HepG2 (cell line): ENCODE measurements around the gene PPM1G. TPM values are rescaled to one million over a fixed set of nuclear protein-coding genes. Genes with fewer than 3 reads are reported as not detected.

Experiments used
- BHLHE40 ChIP-seq: IDR thresholded peaks from 2 replicates; pipeline ENCODE4 v1.6.1; 2011; ENCODE audit warnings: low read length, improper control_type of control experiment
- HOXA3 ChIP-seq: sonication (generic); formaldehyde crosslinking; IDR thresholded peaks from 2 replicates; pipeline ENCODE4 v1.5.0; 2020; ENCODE audit warnings: missing genetic modification reagents
- IRF2 ChIP-seq: IDR thresholded peaks from 2 replicates; pipeline ENCODE4 v1.6.1; 2018; ENCODE audit warnings: missing genetic modification reagents, missing compliant biosample characterization
- KLF9 ChIP-seq: IDR thresholded peaks from 2 replicates; pipeline ENCODE4 v1.6.1; 2016; ENCODE audit warnings: low read depth
- LCORL ChIP-seq, 2 experiments: fragments of 450-650 bp in 1 of 2; sonication (generic) in 1 of 2; formaldehyde crosslinking in 1 of 2; IDR thresholded peaks; 2 replicates each; pipeline versions ENCODE4 v1.5.0 to v1.6.1; 2017 to 2020; ENCODE audit warnings: antibody characterized with exemption in 1 of 2, missing genetic modification reagents in 1 of 2
- NCOA5 ChIP-seq: sonication (generic); formaldehyde crosslinking; IDR thresholded peaks from 2 replicates; pipeline ENCODE4 v1.4.0; 2020; ENCODE audit warnings: missing genetic modification reagents
- RARG ChIP-seq: sonication (generic); formaldehyde crosslinking; IDR thresholded peaks from 2 replicates; pipeline ENCODE4 v1.4.0; 2020; ENCODE audit warnings: low read depth, mild to moderate bottlenecking, missing genetic modification reagents
- RNF2 ChIP-seq: fragments of 450-650 bp; conservative IDR thresholded peaks from 2 replicates; pipeline ENCODE4 v1.6.1; 2016; ENCODE audit warnings: low read depth
- SNRNP70 ChIP-seq: fragments of 200-400 bp; formaldehyde crosslinking; IDR thresholded peaks from 2 replicates; pipeline ENCODE4 v1.6.1; 2017; ENCODE audit warnings: mild to moderate bottlenecking, low read depth, low read length, moderate library complexity
- TMF1 ChIP-seq: sonication (generic); formaldehyde crosslinking; IDR thresholded peaks from 2 replicates; pipeline ENCODE4 v1.8.1; 2022; ENCODE audit warnings: low read depth, missing genetic modification reagents
- XRCC5 ChIP-seq: fragments of 200-400 bp; formaldehyde crosslinking; optimal IDR thresholded peaks from 2 replicates; pipeline ENCODE3; 2017; ENCODE audit warnings: mild to moderate bottlenecking, low read length
- ZFP36 ChIP-seq: fragments of 150-350 bp; IDR thresholded peaks from 2 replicates; pipeline ENCODE4 v1.6.1; 2018; ENCODE audit warnings: borderline replicate concordance, low read length, low read depth; ENCODE audit not compliant: partially characterized antibody
- ZFP82 ChIP-seq: sonication (generic); formaldehyde crosslinking; IDR thresholded peaks from 2 replicates; pipeline ENCODE4 v1.5.1; 2020; ENCODE audit warnings: mild to moderate bottlenecking, missing genetic modification reagents, borderline replicate concordance
- ZNF251 ChIP-seq: sonication (generic); formaldehyde crosslinking; IDR thresholded peaks from 2 replicates; pipeline ENCODE4 v1.9.0; 2021; ENCODE audit warnings: mild to moderate bottlenecking, missing genetic modification reagents
- ZNF543 ChIP-seq: sonication (generic); formaldehyde crosslinking; IDR thresholded peaks from 2 replicates; pipeline ENCODE4 v1.4.0; 2020; ENCODE audit warnings: mild to moderate bottlenecking, missing genetic modification reagents
- ZNF616 ChIP-seq: sonication (generic); formaldehyde crosslinking; IDR thresholded peaks from 2 replicates; pipeline ENCODE4 v1.5.0; 2020; ENCODE audit warnings: low read depth, mild to moderate bottlenecking, missing genetic modification reagents
- ZNF781 ChIP-seq: sonication (generic); formaldehyde crosslinking; IDR thresholded peaks from 2 replicates; pipeline ENCODE4 v1.5.1; 2020; ENCODE audit warnings: borderline replicate concordance, mild to moderate bottlenecking, missing genetic modification reagents; ENCODE audit errors: not compliant biosample characterization
- ZSCAN20 ChIP-seq: sonication (generic); formaldehyde crosslinking; IDR thresholded peaks from 2 replicates; pipeline ENCODE4 v1.4.0; 2020; ENCODE audit warnings: missing genetic modification reagents, mild to moderate bottlenecking, borderline replicate concordance
- polyA plus RNA-seq, 8 experiments: library from polyadenylated mRNA; depleted of rRNA in 3 of 8; stranded (reverse) in 7 of 8; unstranded in 1 of 8; fragments of >200 nt; fragmentation: Illumina TruSeq in 4 of 8; extraction: Trizol in 4 of 8; gene quantifications; 2 replicates each; pipeline versions ENCODE4 v1.2.1 to v1.2.3, GENCODE V29; 2011 to 2016; ENCODE audit warnings: low read depth in 4 of 8, missing spikeins in 1 of 8, mixed read lengths in 1 of 8; ENCODE audit not compliant: insufficient read depth in 1 of 8
- total RNA-seq, 5 experiments: library from RNA; depleted of rRNA; stranded (reverse); fragments of >200 nt; fragmentation: Illumina TruSeq; extraction: Trizol; gene quantifications; 2 replicates each; pipeline ENCODE4 v1.2.3, GENCODE V29; 2016; ENCODE audit warnings: low read depth in 1 of 5
- TF ChIP-seq, protein P1 (sequence below): sonication (generic); formaldehyde crosslinking; IDR thresholded peaks from 2 replicates; pipeline ENCODE4 v1.9.0; 2021; ENCODE audit warnings: missing genetic modification reagents, borderline replicate concordance
- TF ChIP-seq, protein P2 (sequence below): sonication (generic); formaldehyde crosslinking; IDR thresholded peaks from 2 replicates; pipeline ENCODE4 v1.8.1; 2023; ENCODE audit warnings: mild to moderate bottlenecking, moderate library complexity, missing genetic modification reagents
- TF ChIP-seq, protein P3 (sequence below): sonication (generic); formaldehyde crosslinking; IDR thresholded peaks from 2 replicates; pipeline ENCODE4 v1.8.1; 2023; ENCODE audit warnings: mild to moderate bottlenecking, missing genetic modification reagents, borderline replicate concordance
- TF ChIP-seq, protein P4 (sequence below): IDR thresholded peaks from 2 replicates; pipeline ENCODE4 v1.6.1; 2012; ENCODE audit warnings: low read length, improper control_type of control experiment

Gene PPM1G
- total and polyA plus RNA-seq, 2 of the 13 experiments (the other 11 are each of a cell fraction or from before 2014, with no cell fraction given): 58.2 to 213 TPM

DNA sequence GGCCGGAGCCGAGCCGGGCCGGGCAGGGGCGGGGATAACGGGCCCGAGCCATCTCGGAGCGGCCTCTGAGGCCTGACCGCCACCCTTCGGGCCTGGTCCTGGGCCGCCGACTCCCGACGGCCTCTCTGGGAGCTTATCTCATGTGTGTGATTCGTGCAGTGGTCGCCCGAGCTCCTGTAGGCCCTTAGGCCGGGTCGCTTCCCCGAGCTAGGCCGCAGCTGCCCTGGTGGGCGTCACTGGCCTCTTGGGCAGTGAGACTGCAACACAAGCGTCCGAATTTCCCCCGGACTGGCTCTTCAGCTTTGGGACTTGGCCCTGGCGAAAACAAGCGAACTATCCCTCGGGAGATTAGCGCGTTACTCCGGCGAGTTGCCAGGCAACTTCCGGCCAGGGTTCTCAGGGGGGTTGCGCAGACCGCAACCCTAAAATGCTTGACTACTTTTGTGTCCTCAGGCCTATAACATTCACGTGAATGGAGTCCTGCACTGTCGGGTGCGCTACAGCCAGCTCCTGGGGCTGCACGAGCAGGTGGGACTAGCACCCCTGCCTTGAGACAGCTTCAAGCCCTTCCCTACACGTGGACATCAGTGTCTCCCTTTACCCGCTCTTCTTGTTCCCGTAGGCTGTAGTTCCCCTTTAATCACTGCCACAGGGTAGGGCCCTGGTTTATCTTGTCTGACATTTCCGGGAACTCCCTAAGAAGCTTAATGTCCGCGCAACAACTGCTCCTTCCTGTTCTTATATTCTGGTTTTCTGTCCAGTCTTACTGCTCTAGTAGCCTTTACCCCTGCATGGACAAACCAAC lies 38.4 kb downstream of the PPM1G start (continued):
- TF ChIP-seq RARG (CRISPR knock-in tag): no peak
- TF ChIP-seq, protein P1, sequence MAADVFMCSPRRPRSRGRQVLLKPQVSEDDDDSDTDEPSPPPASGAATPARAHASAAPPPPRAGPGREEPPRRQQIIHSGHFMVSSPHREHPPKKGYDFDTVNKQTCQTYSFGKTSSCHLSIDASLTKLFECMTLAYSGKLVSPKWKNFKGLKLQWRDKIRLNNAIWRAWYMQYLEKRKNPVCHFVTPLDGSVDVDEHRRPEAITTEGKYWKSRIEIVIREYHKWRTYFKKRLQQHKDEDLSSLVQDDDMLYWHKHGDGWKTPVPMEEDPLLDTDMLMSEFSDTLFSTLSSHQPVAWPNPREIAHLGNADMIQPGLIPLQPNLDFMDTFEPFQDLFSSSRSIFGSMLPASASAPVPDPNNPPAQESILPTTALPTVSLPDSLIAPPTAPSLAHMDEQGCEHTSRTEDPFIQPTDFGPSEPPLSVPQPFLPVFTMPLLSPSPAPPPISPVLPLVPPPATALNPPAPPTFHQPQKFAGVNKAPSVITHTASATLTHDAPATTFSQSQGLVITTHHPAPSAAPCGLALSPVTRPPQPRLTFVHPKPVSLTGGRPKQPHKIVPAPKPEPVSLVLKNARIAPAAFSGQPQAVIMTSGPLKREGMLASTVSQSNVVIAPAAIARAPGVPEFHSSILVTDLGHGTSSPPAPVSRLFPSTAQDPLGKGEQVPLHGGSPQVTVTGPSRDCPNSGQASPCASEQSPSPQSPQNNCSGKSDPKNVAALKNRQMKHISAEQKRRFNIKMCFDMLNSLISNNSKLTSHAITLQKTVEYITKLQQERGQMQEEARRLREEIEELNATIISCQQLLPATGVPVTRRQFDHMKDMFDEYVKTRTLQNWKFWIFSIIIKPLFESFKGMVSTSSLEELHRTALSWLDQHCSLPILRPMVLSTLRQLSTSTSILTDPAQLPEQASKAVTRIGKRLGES (CRISPR knock-in tag): no peak
- TF ChIP-seq, protein P2, sequence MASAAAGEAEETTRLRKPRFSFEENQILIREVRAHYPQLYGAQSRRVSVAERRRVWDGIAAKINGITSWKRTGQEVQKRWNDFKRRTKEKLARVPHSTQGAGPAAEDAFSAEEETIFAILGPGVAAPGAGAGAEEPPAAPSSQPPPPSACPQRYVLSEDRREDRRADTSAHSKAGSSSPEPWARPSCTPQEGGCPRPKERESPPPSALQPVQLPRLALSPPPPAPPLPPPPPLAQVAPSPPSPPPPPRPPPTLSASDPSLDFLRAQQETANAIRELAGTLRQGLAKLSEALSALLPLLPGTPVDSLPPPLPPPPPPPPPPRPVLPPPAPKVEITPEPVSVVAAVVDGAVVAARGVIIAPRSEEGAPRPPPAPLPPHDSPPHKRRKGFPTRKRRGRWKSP: no peak
- peak; percentile 16 for TF ChIP-seq TMF1 (CRISPR knock-in tag)
- TF ChIP-seq NCOA5 (CRISPR knock-in tag): no peak
- TF ChIP-seq XRCC5: no peak
- 0 out of 2 replicates have a peak, but pooled peaks have one; percentile 71 for TF ChIP-seq ZFP82
- TF ChIP-seq ZFP36: no peak
- TF ChIP-seq ZNF616 (CRISPR knock-in tag): peak; percentile 21; the same call in 1 of the 2 replicates
- TF ChIP-seq ZNF781: no peak
- 0 out of 2 replicates have a peak, but pooled peaks have one; percentile 1 for TF ChIP-seq KLF9 (CRISPR knock-in tag)
- no peak for TF ChIP-seq SNRNP70
- TF ChIP-seq BHLHE40: no peak
- TF ChIP-seq HOXA3 (CRISPR knock-in tag): 0 out of 2 replicates have a peak, but pooled peaks have one; percentile 12
- no peak for TF ChIP-seq RNF2
- TF ChIP-seq, protein P3, sequence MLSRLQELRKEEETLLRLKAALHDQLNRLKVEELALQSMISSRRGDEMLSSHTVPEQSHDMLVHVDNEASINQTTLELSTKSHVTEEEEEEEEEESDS (CRISPR knock-in tag): 0 out of 2 replicates have a peak, but pooled peaks have one; percentile 5
- TF ChIP-seq, protein P4, sequence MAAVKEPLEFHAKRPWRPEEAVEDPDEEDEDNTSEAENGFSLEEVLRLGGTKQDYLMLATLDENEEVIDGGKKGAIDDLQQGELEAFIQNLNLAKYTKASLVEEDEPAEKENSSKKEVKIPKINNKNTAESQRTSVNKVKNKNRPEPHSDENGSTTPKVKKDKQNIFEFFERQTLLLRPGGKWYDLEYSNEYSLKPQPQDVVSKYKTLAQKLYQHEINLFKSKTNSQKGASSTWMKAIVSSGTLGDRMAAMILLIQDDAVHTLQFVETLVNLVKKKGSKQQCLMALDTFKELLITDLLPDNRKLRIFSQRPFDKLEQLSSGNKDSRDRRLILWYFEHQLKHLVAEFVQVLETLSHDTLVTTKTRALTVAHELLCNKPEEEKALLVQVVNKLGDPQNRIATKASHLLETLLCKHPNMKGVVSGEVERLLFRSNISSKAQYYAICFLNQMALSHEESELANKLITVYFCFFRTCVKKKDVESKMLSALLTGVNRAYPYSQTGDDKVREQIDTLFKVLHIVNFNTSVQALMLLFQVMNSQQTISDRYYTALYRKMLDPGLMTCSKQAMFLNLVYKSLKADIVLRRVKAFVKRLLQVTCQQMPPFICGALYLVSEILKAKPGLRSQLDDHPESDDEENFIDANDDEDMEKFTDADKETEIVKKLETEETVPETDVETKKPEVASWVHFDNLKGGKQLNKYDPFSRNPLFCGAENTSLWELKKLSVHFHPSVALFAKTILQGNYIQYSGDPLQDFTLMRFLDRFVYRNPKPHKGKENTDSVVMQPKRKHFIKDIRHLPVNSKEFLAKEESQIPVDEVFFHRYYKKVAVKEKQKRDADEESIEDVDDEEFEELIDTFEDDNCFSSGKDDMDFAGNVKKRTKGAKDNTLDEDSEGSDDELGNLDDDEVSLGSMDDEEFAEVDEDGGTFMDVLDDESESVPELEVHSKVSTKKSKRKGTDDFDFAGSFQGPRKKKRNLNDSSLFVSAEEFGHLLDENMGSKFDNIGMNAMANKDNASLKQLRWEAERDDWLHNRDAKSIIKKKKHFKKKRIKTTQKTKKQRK: no peak
- TF ChIP-seq ZSCAN20 (CRISPR knock-in tag): no peak; the same call in 1 of the 2 replicates
- TF ChIP-seq IRF2: no peak
- TF ChIP-seq LCORL (IDR thresholded peaks at IDR 0.05): no peak
- no peak for TF ChIP-seq LCORL (CRISPR knock-in tag; IDR thresholded peaks at IDR 0.05)
- peak; percentile 80; the same call in 1 of the 2 replicates for TF ChIP-seq ZNF251
- no peak; the same call in 1 of the 2 replicates for TF ChIP-seq ZNF543 (CRISPR knock-in tag)
